ENCODE data around the gene PTGES2. TPM values are rescaled to one million over a fixed set of nuclear protein-coding genes. Genes with fewer than 3 reads are reported as not detected.
A peak's percentile ranks its signal among the peaks of the same experiment; 100 is the strongest.

Gene PTGES2
- total RNA-seq, 1 donor: 23.7 TPM

DNA sequence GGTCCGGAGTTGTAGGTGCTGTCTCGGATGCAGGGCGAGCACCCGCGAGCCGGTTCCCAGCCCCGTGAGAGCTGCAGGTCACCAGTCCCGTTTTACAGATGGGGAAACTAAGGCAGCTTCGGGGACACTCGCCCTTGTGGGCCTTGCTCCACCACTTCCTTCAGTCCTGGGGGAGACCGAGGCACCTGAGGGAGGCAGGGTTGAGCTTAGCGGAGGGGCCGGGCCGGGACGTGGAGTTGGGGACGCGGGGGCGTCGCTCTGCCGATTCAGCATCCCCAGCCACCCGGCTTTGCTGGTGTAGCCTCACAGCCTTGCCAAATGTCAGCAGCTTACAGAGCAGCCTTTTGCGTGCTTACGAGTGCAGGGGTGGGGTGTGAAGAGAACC is 33.1 kb upstream of the PTGES2 start:
- Histone ChIP-seq H3K27me3 (ENCODE audit: insufficient read depth, low read length) (no peaks in the 10 kb centered on the region), H3K9me3 (ENCODE audit: low read depth, low read length) (no peaks in the 10 kb centered on the region), H3K4me1 (ENCODE audit: insufficient read depth, low read length) (peaks cover 21% of the 10 kb centered on the region), H3K4me3 (ENCODE audit: low read length) (peak overlapping the region; percentile 85)

DNA sequence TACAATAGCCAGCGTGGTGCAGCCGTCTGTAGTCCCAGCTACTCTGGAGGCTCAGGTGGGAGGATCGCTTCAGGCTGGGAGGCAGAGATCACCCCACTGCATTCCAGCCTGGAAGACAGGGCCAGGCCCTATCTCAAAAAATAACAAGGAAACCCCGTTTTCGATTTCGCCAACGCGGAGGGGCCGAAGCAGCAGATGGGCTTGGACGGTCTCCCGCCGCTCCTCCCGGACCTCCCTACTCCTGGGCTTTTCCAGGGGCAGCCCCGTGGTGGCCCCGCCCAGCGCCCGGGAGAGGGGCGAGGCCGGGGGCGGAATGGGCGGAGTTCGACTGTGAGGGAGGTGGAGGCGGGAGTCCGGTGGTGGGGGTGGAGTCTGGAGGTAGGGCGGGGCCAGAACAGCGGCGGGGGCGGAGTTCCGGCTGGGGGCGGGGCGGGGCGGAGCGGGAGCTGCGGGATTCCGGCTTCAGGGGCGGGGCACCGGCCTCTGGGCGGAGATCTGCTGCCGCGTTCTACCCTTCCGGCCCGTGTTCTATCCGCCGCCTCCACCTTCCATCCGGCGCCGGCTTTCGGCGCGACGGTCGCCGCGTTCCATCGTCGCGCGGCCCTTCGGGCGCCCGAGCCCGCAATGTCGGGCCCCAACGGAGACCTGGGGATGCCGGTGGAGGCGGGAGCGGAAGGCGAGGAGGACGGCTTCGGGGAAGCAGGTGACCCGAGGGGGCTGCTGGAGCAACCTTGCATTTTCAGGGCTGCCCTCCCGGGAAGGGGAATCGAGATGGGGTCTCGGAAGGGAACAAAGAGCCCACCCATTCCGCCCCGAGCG is 32.5 kb upstream of the PTGES2 start, which contains the start of gene BBLN:
Gene BBLN (plus strand): TSS at position 482 of the 819 bp plus-strand sequence. CDS start 143 bp downstream, at position 625.
- no peaks in the 10 kb centered on the region for H3K9me3 ChIP-seq (ENCODE audit: low read depth, low read length)
- peak within 1 kb of the TSS; percentile 85 for H3K4me3 ChIP-seq (ENCODE audit: low read length)
- no peaks in the 10 kb centered on the region for H3K27me3 ChIP-seq (ENCODE audit: insufficient read depth, low read length)

DNA sequence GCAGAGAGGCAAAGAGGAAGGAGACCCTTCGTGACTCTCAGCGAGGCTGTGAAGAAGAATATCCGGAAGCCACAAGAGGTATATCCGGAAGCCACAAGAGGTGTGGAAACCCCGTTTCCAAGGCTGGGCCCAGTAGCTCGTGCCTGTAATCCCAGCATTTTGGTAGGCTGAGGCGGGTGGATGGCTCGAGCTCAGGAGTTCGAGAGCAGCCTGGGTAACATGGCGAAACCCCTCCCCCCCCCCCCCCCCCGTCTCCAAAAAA is 31.9 kb upstream of the PTGES2 start:
- H3K4me1 ChIP-seq (ENCODE audit: insufficient read depth, low read length): peaks cover 21% of the 10 kb centered on the region
- H3K4me3 ChIP-seq (ENCODE audit: low read length): peak overlapping the region; percentile 58
- H3K27me3 ChIP-seq (ENCODE audit: insufficient read depth, low read length): no peaks in the 10 kb centered on the region
- H3K9me3 ChIP-seq (ENCODE audit: low read depth, low read length): no peaks in the 10 kb centered on the region

More for the DNA sequence above, 32.5 kb upstream of the PTGES2 start, which contains the start of gene BBLN:
- H3K4me1 ChIP-seq (ENCODE audit: insufficient read depth, low read length): peaks cover 21% of the 10 kb centered on the region

DNA sequence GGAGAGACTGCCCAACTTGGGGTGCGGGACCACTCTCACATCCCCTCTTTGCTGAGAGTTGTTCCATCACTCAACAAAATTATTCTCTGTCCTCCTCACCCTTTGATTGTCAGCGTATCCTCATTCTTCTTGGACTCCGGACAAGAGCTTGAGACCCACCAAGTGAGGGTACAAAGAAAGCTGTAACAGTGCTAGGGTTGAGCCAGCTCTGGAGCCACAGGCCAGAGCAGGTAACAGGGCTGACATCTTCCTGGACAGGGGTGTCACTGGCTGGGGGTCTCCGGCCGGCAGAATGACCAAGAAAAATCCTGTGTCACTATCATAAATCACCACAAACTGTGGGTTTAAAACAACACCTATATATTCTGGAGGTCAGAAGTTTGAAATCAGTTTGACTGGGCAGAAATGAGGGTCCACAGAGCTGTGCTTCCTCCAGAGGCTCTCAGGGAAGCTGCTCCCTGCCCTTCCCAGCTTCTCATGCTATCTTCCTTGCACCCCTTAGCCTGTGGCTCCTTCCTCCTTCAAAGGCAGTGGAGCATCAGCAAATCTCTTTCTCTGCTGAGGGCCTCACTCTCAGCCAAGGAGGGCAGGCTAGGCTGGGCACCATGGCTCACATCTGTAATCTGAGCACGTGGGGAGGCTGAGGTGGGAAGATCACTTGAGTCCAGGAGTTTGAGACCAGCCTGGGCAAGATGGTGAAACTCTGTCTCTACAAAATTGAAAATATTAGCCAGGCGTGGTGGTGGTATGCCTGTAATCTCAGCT is 28.4 kb upstream of the PTGES2 start:
- Histone ChIP-seq H3K27me3 (ENCODE audit: insufficient read depth, low read length) (no peaks in the 10 kb centered on the region), H3K9me3 (ENCODE audit: low read depth, low read length) (no peaks in the 10 kb centered on the region)

DNA sequence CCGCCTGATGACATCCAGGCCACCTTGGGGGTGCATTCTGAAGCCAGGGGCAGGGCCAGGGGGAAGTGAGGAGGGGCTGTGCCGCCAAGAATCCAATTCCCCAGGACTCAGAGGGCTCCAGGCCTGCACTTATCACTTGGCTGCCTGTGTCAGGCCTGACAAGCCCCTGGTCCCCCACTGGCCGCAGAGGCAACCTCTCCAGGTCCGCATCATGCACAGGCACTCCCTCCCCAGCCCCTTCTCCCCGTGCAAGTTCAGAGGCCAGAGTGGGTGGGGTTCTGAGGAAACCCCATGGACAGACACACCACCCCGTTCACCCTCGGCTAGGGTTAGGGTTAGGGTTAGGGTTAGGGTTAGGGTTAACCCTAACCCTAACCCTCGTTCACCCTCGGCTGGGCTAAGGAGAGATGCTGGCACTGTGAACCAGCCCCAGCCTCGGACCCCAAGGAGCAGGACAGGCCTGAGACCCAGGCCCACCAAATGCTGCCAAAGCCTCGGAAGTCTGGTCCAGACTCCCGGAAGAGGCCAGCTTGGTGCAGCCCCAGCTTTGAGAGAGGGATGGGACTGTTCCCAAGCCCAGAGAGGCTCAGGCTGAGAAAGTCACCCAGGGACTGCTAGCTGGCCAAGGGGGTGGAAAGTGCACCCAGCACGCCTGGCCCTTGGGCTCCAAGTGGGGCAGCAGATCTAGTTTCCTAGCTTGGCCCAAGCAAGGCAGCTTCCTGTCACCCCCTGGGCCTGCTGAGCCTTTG is 26.6 kb upstream of the PTGES2 start:
- Histone ChIP-seq H3K9me3 (ENCODE audit: low read depth, low read length) (no peaks in the 10 kb centered on the region), H3K4me3 (ENCODE audit: low read length) (no peak overlapping the region), H3K4me1 (ENCODE audit: insufficient read depth, low read length) (peaks cover under 1% of the 10 kb centered on the region), H3K27me3 (ENCODE audit: insufficient read depth, low read length) (no peaks in the 10 kb centered on the region)

More for the DNA sequence above, 28.4 kb upstream of the PTGES2 start:
- Histone ChIP-seq H3K4me3 (ENCODE audit: low read length) (no peak overlapping the region), H3K4me1 (ENCODE audit: insufficient read depth, low read length) (peaks cover 14% of the 10 kb centered on the region)

DNA sequence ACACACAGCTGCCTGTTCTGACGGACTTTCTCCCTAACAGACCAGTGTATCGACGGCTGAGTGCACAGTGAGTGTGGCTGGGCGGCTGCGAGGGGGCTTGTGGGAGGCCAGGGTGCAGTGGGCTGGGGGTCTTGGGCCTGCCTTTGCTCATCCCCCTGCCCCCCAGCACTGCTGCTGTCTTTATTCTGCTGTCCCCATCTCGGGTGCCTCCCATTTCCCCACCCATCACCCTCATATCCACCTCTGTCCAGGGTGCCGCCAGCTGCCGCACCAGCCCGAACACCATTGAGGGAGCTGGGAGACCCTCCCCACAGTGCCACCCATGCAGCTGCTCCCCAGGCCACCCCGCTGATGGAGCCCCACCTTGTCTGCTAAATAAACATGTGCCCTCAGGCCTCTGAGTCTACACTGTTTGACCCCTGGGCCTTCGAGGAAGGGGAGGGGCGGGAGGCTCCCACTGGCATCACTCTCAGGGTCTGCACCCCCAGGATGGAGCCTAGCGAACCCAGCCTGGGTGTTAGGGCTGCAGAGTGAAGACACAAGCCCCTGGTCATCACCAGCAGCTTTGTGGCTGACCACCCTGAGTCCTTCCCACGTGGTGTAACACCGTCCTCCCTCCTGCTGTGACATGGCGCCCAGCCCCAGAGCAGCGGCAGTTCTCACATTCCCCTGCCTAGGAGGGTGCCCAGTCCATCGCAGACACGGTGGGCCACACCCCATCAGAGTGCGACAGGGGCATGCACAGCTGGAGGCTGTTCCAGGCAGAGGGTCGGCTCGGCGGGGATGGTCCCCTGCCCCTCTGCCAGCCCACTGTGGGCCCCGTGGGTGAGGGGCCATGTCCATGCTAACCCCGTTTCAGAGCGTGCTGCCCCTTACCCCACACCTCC is 25.8 kb upstream of the PTGES2 start:
- Histone ChIP-seq H3K4me1 (ENCODE audit: insufficient read depth, low read length) (no peaks in the 10 kb centered on the region), H3K4me3 (ENCODE audit: low read length) (no peak overlapping the region), H3K27me3 (ENCODE audit: insufficient read depth, low read length) (no peaks in the 10 kb centered on the region), H3K9me3 (ENCODE audit: low read depth, low read length) (no peaks in the 10 kb centered on the region)

DNA sequence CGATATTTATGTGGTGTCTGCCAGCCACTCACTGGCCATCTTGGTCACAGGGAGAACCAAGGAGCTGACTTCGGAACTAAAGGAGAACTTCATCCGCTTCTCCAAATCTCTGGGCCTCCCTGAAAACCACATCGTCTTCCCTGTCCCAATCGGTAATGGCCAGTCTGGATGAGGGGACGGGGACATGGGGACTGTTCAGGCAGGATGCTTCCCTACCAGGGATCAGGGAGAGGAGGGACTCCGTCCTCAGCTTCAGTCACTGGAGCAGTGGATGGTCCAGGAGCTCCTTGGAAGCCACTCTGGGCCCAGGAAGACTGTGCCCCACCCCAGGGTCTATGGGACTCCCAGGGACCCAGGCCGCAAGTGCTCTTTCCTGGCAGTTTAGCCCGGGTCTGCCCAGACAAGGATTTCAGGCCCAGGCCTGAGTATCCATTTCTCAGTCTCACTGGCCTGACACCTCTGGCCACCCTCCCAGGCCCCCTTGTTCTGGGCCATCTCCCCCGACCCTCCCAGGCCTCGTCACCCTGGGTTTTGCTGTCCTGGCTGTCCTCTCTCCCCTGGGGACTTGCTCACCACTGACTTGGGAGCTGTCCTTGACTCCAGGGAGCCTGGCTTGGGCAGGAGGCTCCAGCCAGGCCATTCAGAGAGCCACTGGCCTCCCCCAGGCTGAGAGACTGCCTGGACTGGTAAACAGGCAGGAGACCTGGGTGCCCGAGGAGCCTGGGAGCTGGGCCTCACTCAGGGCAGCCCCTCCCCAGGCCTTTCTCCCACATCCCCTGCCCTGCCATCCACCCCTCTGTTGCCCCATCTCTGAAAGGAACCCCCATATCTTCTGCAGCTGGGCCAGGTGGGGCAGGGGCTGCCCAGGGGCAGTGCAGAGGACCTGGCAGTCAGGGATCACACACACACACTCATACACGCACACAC is 24.9 kb upstream of the PTGES2 start:
- Histone ChIP-seq H3K9me3 (ENCODE audit: low read depth, low read length) (no peaks in the 10 kb centered on the region), H3K4me3 (ENCODE audit: low read length) (no peak overlapping the region), H3K27me3 (ENCODE audit: insufficient read depth, low read length) (no peaks in the 10 kb centered on the region), H3K4me1 (ENCODE audit: insufficient read depth, low read length) (no peaks in the 10 kb centered on the region)

DNA sequence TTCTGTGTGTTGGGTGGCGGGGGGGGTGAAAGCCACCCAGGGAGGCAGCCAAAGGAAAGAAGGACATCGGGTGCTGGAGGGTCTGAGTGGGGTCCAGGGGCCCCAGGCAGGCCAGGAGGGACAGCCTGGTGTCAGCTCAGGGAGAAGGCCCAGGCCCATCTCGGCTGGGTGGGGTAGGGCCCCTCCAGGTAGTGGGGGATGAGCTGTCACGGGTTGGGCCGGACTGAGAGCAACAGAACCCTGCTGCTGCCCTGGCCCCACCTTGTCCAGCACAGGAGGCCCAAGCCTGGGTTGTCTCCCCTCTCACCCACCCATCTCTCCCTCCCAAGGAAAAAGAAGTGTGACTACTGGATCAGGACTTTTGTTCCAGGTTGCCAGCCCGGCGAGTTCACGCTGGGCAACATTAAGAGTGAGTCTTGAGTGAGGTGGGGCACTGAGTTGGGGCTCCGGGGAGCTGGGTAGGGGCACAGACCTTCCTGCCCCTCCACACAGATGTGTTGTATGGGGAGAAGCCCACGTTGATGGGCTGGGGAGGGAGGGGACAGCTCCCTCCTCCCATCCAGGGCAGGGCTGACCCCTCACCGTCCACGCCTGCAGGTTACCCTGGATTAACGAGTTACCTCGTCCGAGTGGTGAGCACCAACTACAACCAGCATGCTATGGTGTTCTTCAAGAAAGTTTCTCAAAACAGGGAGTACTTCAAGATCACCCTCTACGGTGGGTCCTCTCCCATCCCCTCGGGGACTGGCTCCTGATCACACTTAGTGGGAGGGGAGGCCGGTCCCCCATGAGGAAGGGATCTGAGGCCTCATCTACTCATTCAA is 24.0 kb upstream of the PTGES2 start:
- Histone ChIP-seq H3K9me3 (ENCODE audit: low read depth, low read length) (no peaks in the 10 kb centered on the region), H3K27me3 (ENCODE audit: insufficient read depth, low read length) (no peaks in the 10 kb centered on the region), H3K4me3 (ENCODE audit: low read length) (no peak overlapping the region), H3K4me1 (ENCODE audit: insufficient read depth, low read length) (no peaks in the 10 kb centered on the region)

DNA sequence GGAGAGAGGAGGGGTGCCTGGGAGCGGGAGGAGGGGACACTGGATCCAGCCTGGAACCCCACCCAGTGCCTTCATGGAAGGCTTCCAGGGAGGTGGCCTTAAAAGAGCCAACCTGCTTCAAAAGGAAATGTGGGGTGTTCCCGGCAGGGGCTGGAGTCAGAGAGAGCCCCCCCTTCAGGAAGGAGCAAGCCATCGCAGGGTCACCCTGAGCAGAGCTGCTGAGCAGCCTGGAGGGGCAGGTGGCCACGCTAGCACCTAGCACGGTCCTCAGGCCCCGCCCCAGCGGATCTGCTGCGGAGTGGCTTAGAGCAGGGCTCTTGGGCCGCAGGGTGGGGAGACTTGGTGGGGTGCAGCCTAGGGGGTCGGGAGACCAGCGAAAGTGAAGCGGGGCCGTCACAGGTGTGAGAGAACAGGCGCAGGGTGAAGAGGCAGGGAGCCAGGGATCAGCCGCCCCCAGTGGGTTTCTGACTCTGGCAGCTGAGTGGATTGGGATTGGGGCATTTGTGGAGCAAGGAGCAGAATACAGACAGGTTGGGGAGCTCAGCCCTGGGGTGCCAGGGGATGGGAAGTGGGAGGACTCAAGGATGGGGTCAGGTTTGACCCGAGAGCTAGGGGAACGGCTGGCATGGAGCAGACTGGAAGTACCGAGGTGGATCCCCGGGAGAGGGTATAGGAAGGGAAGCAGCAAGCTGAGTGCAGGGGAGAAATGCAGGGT is 23.2 kb upstream of the PTGES2 start:
- H3K9me3 ChIP-seq (ENCODE audit: low read depth, low read length): no peaks in the 10 kb centered on the region
- no peaks in the 10 kb centered on the region for H3K4me1 ChIP-seq (ENCODE audit: insufficient read depth, low read length)
- H3K27me3 ChIP-seq (ENCODE audit: insufficient read depth, low read length): no peaks in the 10 kb centered on the region
- H3K4me3 ChIP-seq (ENCODE audit: low read length): no peak overlapping the region

DNA sequence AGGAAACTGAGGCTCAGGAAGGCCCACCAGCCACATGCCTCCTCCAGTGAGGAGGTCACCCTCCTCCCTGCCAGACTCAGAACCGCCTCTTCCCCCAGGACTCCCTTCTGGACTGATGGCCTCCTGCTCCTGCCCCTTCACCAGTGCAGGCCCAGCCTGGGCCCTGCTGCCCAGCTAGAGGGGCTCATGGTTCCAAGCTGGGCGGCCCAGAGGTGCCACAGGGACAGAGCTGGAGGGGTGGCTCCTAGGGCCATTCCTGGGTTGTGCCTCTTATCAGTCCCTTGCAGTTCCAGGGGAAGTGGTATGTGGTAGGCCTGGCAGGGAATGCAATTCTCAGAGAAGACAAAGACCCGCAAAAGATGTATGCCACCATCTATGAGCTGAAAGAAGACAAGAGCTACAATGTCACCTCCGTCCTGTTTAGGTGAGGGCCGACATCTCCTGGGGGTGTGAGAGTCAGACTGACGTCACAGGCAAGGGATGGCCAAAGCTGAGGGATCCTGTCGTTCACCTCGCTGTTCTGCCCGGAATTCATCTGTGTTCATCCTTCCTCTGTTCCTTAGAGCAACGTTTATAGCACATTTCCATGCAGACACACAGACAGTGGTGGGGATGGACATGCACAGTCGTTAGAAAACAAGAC is 22.5 kb upstream of the PTGES2 start:
- H3K4me1 ChIP-seq (ENCODE audit: insufficient read depth, low read length): no peaks in the 10 kb centered on the region
- no peaks in the 10 kb centered on the region for H3K27me3 ChIP-seq (ENCODE audit: insufficient read depth, low read length)
- H3K4me3 ChIP-seq (ENCODE audit: low read length): no peak overlapping the region
- H3K9me3 ChIP-seq (ENCODE audit: low read depth, low read length): no peaks in the 10 kb centered on the region

DNA sequence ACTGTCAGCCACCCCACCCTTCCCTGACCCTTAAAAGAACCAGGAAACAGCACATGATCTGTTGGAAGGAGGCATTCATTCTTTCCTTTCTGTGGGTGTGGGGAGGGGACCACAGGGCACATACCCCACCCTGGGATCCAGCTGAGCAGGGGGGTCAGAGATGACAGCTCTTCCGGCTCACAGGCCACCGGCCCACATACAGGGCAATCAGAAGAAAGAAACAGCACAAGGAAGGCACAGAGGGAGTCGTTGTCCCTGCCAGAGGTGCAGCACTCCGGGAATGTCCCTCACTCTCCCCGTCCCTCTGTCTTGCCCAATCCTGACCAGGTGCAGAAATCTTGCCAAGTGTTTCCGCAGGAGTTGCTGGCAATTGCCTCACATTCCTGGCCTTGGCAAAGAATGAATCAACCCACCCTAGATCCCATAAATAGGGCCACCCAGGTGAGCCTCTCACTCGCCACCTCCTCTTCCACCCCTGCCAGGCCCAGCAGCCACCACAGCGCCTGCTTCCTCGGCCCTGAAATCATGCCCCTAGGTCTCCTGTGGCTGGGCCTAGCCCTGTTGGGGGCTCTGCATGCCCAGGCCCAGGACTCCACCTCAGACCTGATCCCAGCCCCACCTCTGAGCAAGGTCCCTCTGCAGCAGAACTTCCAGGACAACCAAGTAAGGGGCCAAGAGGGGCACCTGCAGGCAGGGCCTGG is 21.6 kb upstream of the PTGES2 start, which contains the start of gene LCN2:
Gene LCN2 (plus strand): TSS at position 453 of the 701 bp plus-strand sequence. CDS start 73 bp downstream, at position 526.
- Histone ChIP-seq H3K4me1 (ENCODE audit: insufficient read depth, low read length) (peaks cover under 1% of the 10 kb centered on the region), H3K4me3 (ENCODE audit: low read length) (no peak within 1 kb of the TSS), H3K9me3 (ENCODE audit: low read depth, low read length) (no peaks in the 10 kb centered on the region), H3K27me3 (ENCODE audit: insufficient read depth, low read length) (no peaks in the 10 kb centered on the region)

All from mononuclear cell (primary cell).